ENCODE measurements around the gene FBXL19. TPM values are rescaled to one million over a fixed set of nuclear protein-coding genes. Genes with fewer than 3 reads are reported as not detected.

FBXL19 gene
- total RNA-seq, 1 donor from 2014 or later, result 7.9 TPM

DNA sequence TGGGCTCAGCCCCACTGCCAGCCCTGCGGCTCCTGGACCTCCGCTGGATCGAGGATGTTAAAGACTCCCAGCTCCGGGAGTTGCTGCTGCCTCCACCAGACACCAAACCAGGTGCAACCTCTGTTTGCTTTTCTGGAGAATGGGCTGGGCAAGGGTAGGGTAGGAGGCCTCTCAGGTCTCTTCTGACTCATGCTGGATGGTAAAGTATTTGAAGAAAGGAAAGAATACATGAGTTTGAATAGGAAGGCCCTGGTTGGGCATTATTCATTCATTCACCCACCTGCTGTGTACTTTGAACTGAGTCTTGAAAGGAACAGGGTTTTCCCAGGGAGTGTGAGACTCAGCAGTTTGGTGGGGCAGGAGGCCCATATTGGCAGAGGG is 19.0 kb downstream of the FBXL19 start:
- Histone ChIP-seq H3K4me3 (ENCODE audit: low read depth, low read length) (no peak overlapping the region), H3K36me3 (ENCODE audit: control insufficient read depth, insufficient read depth, low read length) (peaks cover 10% of the 10 kb centered on the region), H3K27me3 (ENCODE audit: control insufficient read depth, insufficient read depth, low read length) (no peaks in the 10 kb centered on the region)
- no peak for DNase-seq (ENCODE audit: low read depth)
- TF ChIP-seq, protein P1, sequence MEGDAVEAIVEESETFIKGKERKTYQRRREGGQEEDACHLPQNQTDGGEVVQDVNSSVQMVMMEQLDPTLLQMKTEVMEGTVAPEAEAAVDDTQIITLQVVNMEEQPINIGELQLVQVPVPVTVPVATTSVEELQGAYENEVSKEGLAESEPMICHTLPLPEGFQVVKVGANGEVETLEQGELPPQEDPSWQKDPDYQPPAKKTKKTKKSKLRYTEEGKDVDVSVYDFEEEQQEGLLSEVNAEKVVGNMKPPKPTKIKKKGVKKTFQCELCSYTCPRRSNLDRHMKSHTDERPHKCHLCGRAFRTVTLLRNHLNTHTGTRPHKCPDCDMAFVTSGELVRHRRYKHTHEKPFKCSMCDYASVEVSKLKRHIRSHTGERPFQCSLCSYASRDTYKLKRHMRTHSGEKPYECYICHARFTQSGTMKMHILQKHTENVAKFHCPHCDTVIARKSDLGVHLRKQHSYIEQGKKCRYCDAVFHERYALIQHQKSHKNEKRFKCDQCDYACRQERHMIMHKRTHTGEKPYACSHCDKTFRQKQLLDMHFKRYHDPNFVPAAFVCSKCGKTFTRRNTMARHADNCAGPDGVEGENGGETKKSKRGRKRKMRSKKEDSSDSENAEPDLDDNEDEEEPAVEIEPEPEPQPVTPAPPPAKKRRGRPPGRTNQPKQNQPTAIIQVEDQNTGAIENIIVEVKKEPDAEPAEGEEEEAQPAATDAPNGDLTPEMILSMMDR (IDR thresholded peaks at IDR 0.05; ENCODE audit: insufficient read depth, low read length, severe bottlenecking), result no peak
- FAIRE-seq, result no peak

GRCh38 chr16:30944352-30944751 is 21.0 kb downstream of the FBXL19 start:
- Histone ChIP-seq H3K27me3 (ENCODE audit: control insufficient read depth, insufficient read depth, low read length) (no peaks in the 10 kb centered on the region), H3K4me3 (ENCODE audit: low read depth, low read length) (no peak overlapping the region), H3K36me3 (ENCODE audit: control insufficient read depth, insufficient read depth, low read length) (peaks cover 10% of the 10 kb centered on the region)
- TF ChIP-seq, protein P1 (IDR thresholded peaks at IDR 0.05; ENCODE audit: insufficient read depth, low read length, severe bottlenecking), result no peak
- FAIRE-seq (no peak), DNase-seq (ENCODE audit: low read depth) (no peak)

DNA sequence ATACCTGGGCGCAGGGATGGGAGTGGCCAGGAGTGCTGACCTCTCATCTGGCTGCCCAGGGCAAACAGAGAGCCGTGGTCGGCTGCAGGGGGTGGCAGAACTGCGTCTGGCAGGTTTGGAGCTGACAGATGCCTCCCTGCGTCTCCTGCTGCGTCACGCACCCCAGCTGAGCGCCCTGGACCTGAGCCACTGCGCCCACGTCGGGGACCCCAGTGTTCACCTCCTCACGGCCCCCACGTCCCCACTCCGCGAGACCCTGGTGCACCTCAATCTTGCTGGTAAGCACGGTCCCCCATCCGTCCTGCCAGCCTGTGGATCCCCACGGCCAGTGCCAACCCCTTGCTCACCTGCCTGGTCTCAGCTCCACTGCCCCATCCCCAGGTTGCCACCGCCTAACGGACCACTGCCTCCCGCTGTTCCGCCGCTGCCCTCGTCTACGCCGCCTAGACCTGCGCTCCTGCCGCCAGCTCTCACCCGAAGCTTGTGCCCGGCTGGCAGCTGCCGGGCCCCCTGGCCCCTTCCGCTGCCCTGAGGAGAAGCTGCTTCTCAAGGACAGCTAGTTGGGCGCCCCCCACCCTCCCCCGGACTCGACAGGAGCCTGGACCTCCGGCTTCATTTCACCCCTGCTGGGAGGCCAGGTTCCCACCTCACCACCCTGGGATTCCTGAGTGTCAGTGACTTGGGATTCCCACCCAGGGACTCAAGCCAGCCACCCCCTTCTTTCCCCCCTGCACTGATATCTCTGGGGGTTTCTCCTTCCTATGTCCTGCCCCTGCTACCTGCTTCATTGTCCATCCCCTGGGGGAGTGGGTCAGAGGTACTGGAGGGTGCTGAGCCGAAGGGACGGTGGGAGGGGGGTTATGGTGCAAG is 23.5 kb downstream of the FBXL19 start:
- DNase-seq (ENCODE audit: low read depth) (no peak), FAIRE-seq (no peak)
- TF ChIP-seq, protein P1 (IDR thresholded peaks at IDR 0.05; ENCODE audit: insufficient read depth, low read length, severe bottlenecking), result no peak

GRCh38 chr16:30947541-30947858 is 24.1 kb downstream of the FBXL19 start:
- DNase-seq (ENCODE audit: low read depth) (no peak), FAIRE-seq (no peak)
- H3K36me3 ChIP-seq (ENCODE audit: control insufficient read depth, insufficient read depth, low read length), result peaks cover 9% of the 10 kb centered on the region
- no peak overlapping the region for H3K4me3 ChIP-seq (ENCODE audit: low read depth, low read length)
- no peaks in the 10 kb centered on the region for H3K27me3 ChIP-seq (ENCODE audit: control insufficient read depth, insufficient read depth, low read length)
- TF ChIP-seq, protein P1 (IDR thresholded peaks at IDR 0.05; ENCODE audit: insufficient read depth, low read length, severe bottlenecking), result no peak

More for the DNA sequence above, 23.5 kb downstream of the FBXL19 start:
- Histone ChIP-seq H3K36me3 (ENCODE audit: control insufficient read depth, insufficient read depth, low read length) (peaks cover 12% of the 10 kb centered on the region), H3K4me3 (ENCODE audit: low read depth, low read length) (no peak overlapping the region), H3K27me3 (ENCODE audit: control insufficient read depth, insufficient read depth, low read length) (no peaks in the 10 kb centered on the region)

GRCh38 chr16:30947859-30948666 is 24.7 kb downstream of the FBXL19 start:
- H3K27me3 ChIP-seq (ENCODE audit: control insufficient read depth, insufficient read depth, low read length), result no peaks in the 10 kb centered on the region
- FAIRE-seq (no peak), DNase-seq (ENCODE audit: low read depth) (peak; percentile 89)
- TF ChIP-seq, protein P1 (IDR thresholded peaks at IDR 0.05; ENCODE audit: insufficient read depth, low read length, severe bottlenecking), result no peak
- peaks cover 5% of the 10 kb centered on the region for H3K36me3 ChIP-seq (ENCODE audit: control insufficient read depth, insufficient read depth, low read length)
- peak overlapping the region; percentile 84 for H3K4me3 ChIP-seq (ENCODE audit: low read depth, low read length)

Measured in bronchial epithelial cell (primary cell).